ENCODE measurements around the gene RFTN1. TPM values are rescaled to one million over a fixed set of nuclear protein-coding genes. Genes with fewer than 3 reads are reported as not detected.

Gene RFTN1
- total and polyA plus RNA-seq, 2 of the 8 experiments (the other 6 are each of a cell fraction or from before 2014, with no cell fraction given), result 4.6 to 6.7 TPM

DNA sequence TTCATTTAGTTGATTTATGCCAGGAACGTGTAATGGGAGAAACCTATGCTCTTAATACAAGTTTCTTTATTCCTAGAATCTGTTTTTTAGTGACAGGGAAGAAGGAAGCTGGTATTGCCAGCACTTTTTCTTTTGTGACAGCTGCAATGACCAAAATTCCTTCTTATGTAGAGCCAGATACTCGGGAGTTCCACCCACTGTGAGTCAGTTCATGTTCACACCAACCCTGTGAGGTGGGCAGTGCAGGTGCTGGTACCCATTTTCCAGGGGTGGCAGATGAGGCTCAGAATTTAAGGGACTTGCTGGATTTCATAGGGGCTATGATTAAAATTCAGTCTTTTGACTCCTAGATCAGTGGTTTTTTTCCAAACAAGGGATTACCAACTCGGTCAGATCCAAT is 213.8 kb downstream of the RFTN1 start:
- H3K18ac ChIP-seq (ENCODE audit: extremely low read depth, low read length), result no peak overlapping the region; the same call in 1 of the 2 replicates
- no peak overlapping the region for H3K4me3 ChIP-seq (ENCODE audit: extremely low read depth in 1 of 4, insufficient read depth in 2 of 4, low read depth in 3 of 4, low read length in 4 of 4)
- H4K91ac ChIP-seq (replicated peaks; ENCODE audit: insufficient read length, low read length), result no peak overlapping the region
- H4K20me1 ChIP-seq (replicated peaks in 1 of 2; ENCODE audit: control insufficient read depth in 1 of 2, insufficient read depth in 2 of 2, low read length in 2 of 2), result no peaks in the 10 kb centered on the region
- no peak overlapping the region for H3K4ac ChIP-seq (replicated peaks; ENCODE audit: insufficient read length, low read depth, low read length)
- H3K27ac ChIP-seq (ENCODE audit: low read depth, low read length), result no peak overlapping the region
- no peak overlapping the region for H2BK20ac ChIP-seq (ENCODE audit: low read length)
- H2BK15ac ChIP-seq (ENCODE audit: low read length), result no peak overlapping the region
- no peaks in the 10 kb centered on the region for H3K79me2 ChIP-seq (ENCODE audit: control insufficient read depth in 1 of 2, insufficient read depth in 2 of 2, low read length in 2 of 2)
- ChIA-PET CTCF (ENCODE audit: partially characterized antibody) (interaction anchor here (4.4 kb wide), 1 partner anchor 20 kb away, joined by 19 read pairs; no protein-coding TSS in a partner anchor), POLR2A (ENCODE audit: partially characterized antibody) (interaction anchor here (0.5 kb wide), 1 partner anchor 19 kb away, joined by 3 read pairs; no protein-coding TSS in a partner anchor)
- no peak overlapping the region for H2BK5ac ChIP-seq (ENCODE audit: low read depth, low read length)
- H2BK12ac ChIP-seq (ENCODE audit: low read depth, low read length), result no peak overlapping the region
- no peak overlapping the region for H3K56ac ChIP-seq (replicated peaks; ENCODE audit: insufficient read length, low read depth, low read length)
- H3K9me3 ChIP-seq (ENCODE audit: insufficient read depth in 2 of 2, low read depth in 1 of 2, low read length in 1 of 2), result peaks cover 0 to 4% of the 10 kb centered on the region in 2 experiments; a peak in 1 of 4 replicates
- no peaks in the 10 kb centered on the region for H3K23me2 ChIP-seq (ENCODE audit: low read depth, low read length)
- no peak for DNase-seq (ENCODE audit: low read depth in 1 of 2, low spot score in 2 of 2)
- H4K8ac ChIP-seq (ENCODE audit: extremely low read depth, insufficient read depth, low read length), result no peak overlapping the region
- no peak overlapping the region for H2AK5ac ChIP-seq (ENCODE audit: low read depth, low read length)
- TF ChIP-seq GTF2F1 (IDR thresholded peaks at IDR 0.05; ENCODE audit: borderline replicate concordance, low read depth, low read length) (no peak), SP1 (IDR thresholded peaks at IDR 0.05; ENCODE audit: low read depth, low read length) (no peak), YY1 (IDR thresholded peaks at IDR 0.05; ENCODE audit: low read depth, low read length) (no peak), USF2 (IDR thresholded peaks at IDR 0.05; ENCODE audit: low read length) (no peak), TCF12 (IDR thresholded peaks at IDR 0.05; ENCODE audit: low read depth, low read length) (no peak), RBBP5 (IDR thresholded peaks at IDR 0.05; ENCODE audit: borderline replicate concordance, low read depth, low read length) (no peak), ATF2 (IDR thresholded peaks at IDR 0.05; ENCODE audit: low read length) (no peak), KDM5A (IDR thresholded peaks at IDR 0.05; ENCODE audit: low read length) (no peak), CTBP2 (IDR thresholded peaks at IDR 0.05; ENCODE audit: borderline replicate concordance, insufficient read depth, insufficient read length, low read length) (no peak)
- H3K27me3 ChIP-seq (replicated peaks in 1 of 4; ENCODE audit: control insufficient read depth in 3 of 4, extremely low read depth in 1 of 4, insufficient read depth in 3 of 4, low read length in 3 of 4), result no peaks in the 10 kb centered on the region
- no peak overlapping the region for H4K5ac ChIP-seq (ENCODE audit: insufficient read length, low read depth, low read length)
- no peak overlapping the region for H3K14ac ChIP-seq (ENCODE audit: insufficient read length)
- no peak overlapping the region for H3K23ac ChIP-seq (ENCODE audit: insufficient read length)
- 86% methylated on average over 3 of the region's 3 CpGs; no CpG with 5 or more reads in 1 of the 2 experiments for WGBS, 2 experiments (ENCODE audit: extremely low coverage in 1 of 2, insufficient coverage in 1 of 2, insufficient read length in 1 of 2, insufficient replicate concordance in 2 of 2, low coverage in 1 of 2, low lambda C conversion rate in 2 of 2, missing lambda C conversion rate in 1 of 2)
- no peak overlapping the region for H2AFZ ChIP-seq (ENCODE audit: low read length)
- H3K9ac ChIP-seq (replicated peaks in 1 of 4; ENCODE audit: extremely low read depth in 1 of 4, low read depth in 3 of 4, low read length in 3 of 4), result no peak overlapping the region
- H3K36me3 ChIP-seq (ENCODE audit: control insufficient read depth in 2 of 4, insufficient read depth in 4 of 4, low read length in 3 of 4), result peaks cover 0 to 40% (median 12%) of the 10 kb centered on the region in 4 experiments; a peak in 5 of 8 replicates
- no peak for FAIRE-seq
- no peaks in the 10 kb centered on the region for H3K79me1 ChIP-seq (ENCODE audit: low read depth, low read length)
- H3K4me1 ChIP-seq (replicated peaks in 1 of 4; ENCODE audit: control insufficient read depth in 3 of 4, insufficient read depth in 4 of 4, low read length in 3 of 4), result peaks cover 7 to 25% (median 21%) of the 10 kb centered on the region in 4 experiments; a peak in 6 of 7 replicates
- H3K4me2 ChIP-seq (ENCODE audit: insufficient read depth in 1 of 2, low read depth in 2 of 2, low read length in 2 of 2), result no peak overlapping the region
- no peak overlapping the region for H2BK120ac ChIP-seq (replicated peaks; ENCODE audit: low read depth, low read length)

All from H1 (cell line).